IMR-90 (cell line): ENCODE data around the gene FXYD1.

Source experiments
- BHLHE40 ChIP-seq: fragments of 150-350 bp; IDR thresholded peaks from 2 replicates; pipeline ENCODE4 v1.6.1; 2016; ENCODE audit warnings: mild to moderate bottlenecking, low read depth, low read length
- CEBPB ChIP-seq: IDR thresholded peaks from 2 replicates; pipeline ENCODE4 v1.6.1; 2012; ENCODE audit warnings: low read depth, low read length, improper control_type of control experiment
- MAFK ChIP-seq: IDR thresholded peaks from 2 replicates; pipeline ENCODE4 v1.6.1; 2012; ENCODE audit warnings: low read depth, low read length, improper control_type of control experiment
- MXI1 ChIP-seq: IDR thresholded peaks from 2 replicates; pipeline ENCODE4 v1.6.1; 2012; ENCODE audit warnings: low read depth, mild to moderate bottlenecking, low read length, moderate library complexity, borderline replicate concordance
- NFE2L2 ChIP-seq: fragments of 150-350 bp; IDR thresholded peaks from 2 replicates; pipeline ENCODE4 v1.6.1; 2016; ENCODE audit warnings: low read depth, mild to moderate bottlenecking, low read length
- POLR2A ChIP-seq: IDR thresholded peaks from 2 replicates; pipeline ENCODE4 v1.6.1; 2012; ENCODE audit warnings: mild to moderate bottlenecking, low read depth, low read length
- RAD21 ChIP-seq: IDR thresholded peaks from 2 replicates; pipeline ENCODE4 v1.6.1; 2012; ENCODE audit warnings: low read length, improper control_type of control experiment
- RCOR1 ChIP-seq: IDR thresholded peaks from 2 replicates; pipeline ENCODE4 v1.6.1; 2012; ENCODE audit warnings: mild to moderate bottlenecking, low read length, improper control_type of control experiment; ENCODE audit not compliant: insufficient replicate concordance
- RFX5 ChIP-seq: IDR thresholded peaks from 2 replicates; pipeline ENCODE4 v1.8.0; 2012; ENCODE audit warnings: low read depth, mild to moderate bottlenecking, low read length, moderate library complexity
- SMC3 ChIP-seq: fragments of 150-350 bp; IDR thresholded peaks from 2 replicates; pipeline ENCODE4 v1.6.1; 2016; ENCODE audit warnings: low read depth, mild to moderate bottlenecking, antibody characterized with exemption, low read length, moderate library complexity
- TF ChIP-seq, protein P1 (sequence below): conservative IDR thresholded peaks from 2 replicates; pipeline ENCODE4 v1.5.1; 2012; ENCODE audit warnings: mild to moderate bottlenecking, low read depth, low read length, improper control_type of control experiment
- TF ChIP-seq, protein P2 (sequence below): fragments of 150-350 bp; IDR thresholded peaks from 2 replicates; pipeline ENCODE4 v1.6.1; 2017; ENCODE audit warnings: mild to moderate bottlenecking, antibody characterized with exemption, low read length, low read depth

DNA sequence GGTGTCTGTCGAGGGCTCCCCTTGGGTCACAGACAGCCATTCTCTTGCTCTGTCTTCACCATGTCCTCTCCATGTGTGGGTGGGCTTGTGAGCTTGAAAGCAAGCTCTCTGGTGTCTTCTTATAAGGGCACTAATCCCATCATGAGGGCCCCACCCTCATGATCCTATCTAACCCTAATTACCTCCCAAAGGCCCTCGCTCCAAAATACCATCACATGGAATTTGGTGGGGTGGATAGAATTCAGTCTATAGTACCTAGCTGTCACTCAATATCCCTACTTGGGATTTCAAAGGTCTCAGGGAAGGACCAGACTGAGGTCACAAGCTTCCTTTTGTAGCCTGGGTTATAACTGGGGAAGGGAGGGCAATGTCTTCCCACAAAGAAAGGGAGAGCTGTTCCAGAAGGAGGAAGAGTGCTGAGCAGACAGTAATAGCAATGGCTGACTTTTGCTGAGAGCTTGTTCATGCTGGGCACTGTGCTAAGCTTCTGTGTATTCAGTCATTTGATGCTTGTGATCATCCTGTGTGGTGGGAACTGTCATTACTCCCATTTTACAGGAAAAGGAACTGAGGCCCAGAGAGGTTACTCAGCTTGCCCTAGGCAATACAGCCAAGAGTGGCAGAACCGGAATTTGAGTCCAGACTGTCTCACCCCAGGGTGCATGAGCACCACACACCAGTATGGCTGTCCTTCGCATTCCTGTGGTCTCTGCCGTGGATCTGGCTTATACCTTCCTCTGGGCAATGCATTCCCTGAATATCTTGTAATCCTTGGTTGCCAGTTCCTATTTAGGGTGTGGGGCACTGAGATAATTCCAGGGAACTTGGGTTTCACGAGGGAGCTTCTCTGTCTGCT lies 24.1 kb downstream of the FXYD1 start:
- TF ChIP-seq, protein P1, sequence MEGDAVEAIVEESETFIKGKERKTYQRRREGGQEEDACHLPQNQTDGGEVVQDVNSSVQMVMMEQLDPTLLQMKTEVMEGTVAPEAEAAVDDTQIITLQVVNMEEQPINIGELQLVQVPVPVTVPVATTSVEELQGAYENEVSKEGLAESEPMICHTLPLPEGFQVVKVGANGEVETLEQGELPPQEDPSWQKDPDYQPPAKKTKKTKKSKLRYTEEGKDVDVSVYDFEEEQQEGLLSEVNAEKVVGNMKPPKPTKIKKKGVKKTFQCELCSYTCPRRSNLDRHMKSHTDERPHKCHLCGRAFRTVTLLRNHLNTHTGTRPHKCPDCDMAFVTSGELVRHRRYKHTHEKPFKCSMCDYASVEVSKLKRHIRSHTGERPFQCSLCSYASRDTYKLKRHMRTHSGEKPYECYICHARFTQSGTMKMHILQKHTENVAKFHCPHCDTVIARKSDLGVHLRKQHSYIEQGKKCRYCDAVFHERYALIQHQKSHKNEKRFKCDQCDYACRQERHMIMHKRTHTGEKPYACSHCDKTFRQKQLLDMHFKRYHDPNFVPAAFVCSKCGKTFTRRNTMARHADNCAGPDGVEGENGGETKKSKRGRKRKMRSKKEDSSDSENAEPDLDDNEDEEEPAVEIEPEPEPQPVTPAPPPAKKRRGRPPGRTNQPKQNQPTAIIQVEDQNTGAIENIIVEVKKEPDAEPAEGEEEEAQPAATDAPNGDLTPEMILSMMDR: no peak
- TF ChIP-seq RCOR1: no peak
- TF ChIP-seq SMC3: no peak
- TF ChIP-seq, protein P2, sequence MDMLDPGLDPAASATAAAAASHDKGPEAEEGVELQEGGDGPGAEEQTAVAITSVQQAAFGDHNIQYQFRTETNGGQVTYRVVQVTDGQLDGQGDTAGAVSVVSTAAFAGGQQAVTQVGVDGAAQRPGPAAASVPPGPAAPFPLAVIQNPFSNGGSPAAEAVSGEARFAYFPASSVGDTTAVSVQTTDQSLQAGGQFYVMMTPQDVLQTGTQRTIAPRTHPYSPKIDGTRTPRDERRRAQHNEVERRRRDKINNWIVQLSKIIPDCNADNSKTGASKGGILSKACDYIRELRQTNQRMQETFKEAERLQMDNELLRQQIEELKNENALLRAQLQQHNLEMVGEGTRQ: no peak
- TF ChIP-seq POLR2A: no peak
- no peak for TF ChIP-seq RAD21
- TF ChIP-seq BHLHE40: no peak
- TF ChIP-seq NFE2L2: no peak
- TF ChIP-seq MAFK: no peak
- no peak for TF ChIP-seq RFX5
- TF ChIP-seq CEBPB: no peak
- TF ChIP-seq MXI1: no peak
